GM12873 (cell line): ENCODE data around the gene CALD1.

ENCODE experiments used
- CTCF ChIP-seq: IDR thresholded peaks from 2 replicates; pipeline ENCODE4 v1.5.1; 2012; ENCODE audit warnings: low read depth, mild to moderate bottlenecking, moderate library complexity, low read length, control low read depth; ENCODE audit not compliant: insufficient read depth; ENCODE audit errors: missing control alignments

The CALD1 gene

DNA sequence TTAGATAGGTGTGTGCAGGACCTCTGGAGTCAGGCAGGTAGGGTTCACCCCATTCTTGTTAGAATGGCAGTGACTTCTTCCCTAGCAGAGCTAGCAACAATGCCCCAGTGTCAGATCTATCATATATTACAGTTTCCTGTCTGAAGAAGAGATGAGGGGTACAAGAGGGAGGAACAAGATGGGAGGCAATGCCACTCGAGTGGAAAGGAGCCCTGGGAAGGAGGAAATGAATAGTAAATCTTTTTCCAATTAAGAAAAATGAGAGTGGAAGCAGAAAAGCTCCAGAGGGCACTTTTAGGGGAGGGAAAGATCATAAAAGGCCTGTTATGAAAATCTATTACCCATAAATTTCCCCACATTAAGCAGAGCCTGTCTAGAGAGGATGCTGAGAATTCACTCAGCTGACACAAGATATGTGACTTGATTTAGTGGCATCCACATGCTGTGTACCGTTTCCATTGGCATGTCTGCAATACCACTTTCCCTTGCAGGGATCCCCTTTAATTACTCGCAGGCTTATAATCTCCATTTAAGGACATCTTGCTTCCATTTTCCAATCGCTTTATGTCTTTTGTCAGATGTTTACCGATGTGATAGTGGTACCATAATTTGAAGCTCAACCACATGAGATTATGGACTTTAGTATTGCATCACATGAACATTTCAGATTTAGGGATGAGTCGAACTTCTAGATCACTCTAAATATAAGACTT, 136.9 kb downstream of the CALD1 start:
- TF ChIP-seq CTCF = no peak

GRCh38 chr7:134919240-134919641, 139.8 kb downstream of the CALD1 start:
- TF ChIP-seq CTCF = no peak

GRCh38 chr7:134920026-134920753, 140.8 kb downstream of the CALD1 start:
- no peak for TF ChIP-seq CTCF

- TF ChIP-seq CTCF = no peak
Measured at GRCh38 chr7:134922720-134923704, 143.6 kb downstream of the CALD1 start.

DNA sequence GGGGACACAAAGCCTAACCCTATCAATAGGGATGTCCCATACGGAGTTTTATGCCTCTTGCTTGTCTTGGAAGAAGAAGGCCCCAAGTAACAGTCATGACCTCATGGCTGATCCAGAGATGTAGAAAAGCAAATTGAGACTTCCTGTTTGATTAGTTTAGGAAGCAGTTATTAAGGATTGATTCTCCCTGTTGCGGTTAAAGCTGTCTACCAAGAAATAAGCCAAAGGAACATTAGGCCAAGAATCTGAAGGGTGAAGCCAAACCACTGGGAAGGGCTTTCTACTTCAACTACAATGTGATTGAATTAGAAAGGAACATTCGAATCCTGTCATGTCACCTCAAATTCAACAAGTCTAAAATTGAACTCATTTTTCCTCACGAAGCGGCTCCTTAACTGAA, 146.3 kb downstream of the CALD1 start:
- no peak for TF ChIP-seq CTCF

DNA sequence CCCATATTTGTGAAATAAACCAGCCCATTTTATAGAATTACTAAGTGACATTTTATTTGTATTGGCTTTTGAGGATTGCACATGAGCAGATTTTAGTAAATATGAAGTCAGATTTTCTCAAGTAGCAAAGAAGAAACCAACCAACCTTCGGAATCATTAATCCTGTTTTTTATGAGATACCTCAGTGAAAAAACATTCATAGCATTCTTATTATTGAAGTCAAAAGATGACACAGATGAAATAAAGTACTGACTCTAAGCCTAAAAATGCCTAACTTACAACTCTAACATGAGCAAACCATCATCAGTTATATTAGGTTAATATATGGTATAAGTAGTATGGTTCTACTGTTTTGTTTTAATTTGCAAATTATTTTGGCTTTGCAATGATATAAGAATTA, 147.0 kb downstream of the CALD1 start:
- no peak for TF ChIP-seq CTCF

DNA sequence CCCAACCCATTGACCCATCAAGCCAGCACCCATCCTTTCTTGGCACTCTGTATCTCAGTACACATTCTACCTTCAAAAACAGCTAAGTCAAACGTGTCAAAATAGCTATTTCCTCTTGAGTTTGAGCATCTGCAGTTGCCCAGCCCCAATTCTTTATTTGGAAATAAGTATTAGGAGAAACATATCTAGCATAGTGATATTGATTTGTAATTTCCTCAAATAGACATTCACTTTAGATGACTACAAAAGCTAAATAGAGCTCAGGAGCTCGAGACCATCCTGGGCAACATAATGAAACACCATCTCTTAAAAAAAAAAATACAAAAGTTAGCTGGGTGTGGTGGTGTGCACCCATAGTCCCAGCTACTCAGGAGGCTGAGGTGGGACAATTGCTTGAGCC, 147.6 kb downstream of the CALD1 start:
- TF ChIP-seq CTCF = no peak
